Measurements from ENCODE around the gene CDADC1.

DNA sequence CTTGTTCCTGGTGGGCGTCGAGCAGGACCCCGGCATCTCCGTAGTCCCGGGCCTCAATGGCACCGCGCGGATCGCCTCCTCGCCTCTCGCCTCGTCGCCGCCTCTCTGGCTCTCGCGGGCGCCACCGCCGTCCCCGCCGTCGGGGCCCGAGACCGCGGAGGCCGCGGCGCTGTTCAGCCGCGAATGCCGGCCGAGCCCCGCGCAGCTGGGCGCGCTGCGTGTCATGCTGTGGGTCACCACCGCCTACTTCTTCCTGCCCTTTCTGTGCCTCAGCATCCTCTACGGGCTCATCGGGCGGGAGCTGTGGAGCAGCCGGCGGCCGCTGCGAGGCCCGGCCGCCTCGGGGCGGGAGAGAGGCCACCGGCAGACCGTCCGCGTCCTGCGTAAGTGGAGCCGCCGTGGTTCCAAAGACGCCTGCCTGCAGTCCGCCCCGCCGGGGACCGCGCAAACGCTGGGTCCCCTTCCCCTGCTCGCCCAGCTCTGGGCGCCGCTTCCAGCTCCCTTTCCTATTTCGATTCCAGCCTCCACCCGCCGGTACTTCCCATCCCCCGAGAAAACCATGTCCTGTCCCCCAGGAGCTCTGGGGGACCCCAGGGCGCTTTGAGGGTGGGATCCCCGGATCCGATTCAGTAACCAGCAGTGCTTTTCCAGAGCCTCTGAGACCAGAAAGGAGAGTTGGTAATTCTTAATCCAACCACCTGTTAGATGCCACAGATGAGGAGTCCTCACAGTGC, 26.7 kb upstream of the CDADC1 start:
- TF ChIP-seq POLR2A (IDR thresholded peaks at IDR 0.05), result no peak
- no peak for TF ChIP-seq CTCF (IDR thresholded peaks at IDR 0.05)
